ENCODE data around the gene STRBP. TPM values are rescaled to one million over a fixed set of nuclear protein-coding genes. Genes with fewer than 3 reads are reported as not detected.

STRBP gene
- total RNA-seq, 1 experiment from 2014 or later = 39.9 TPM

DNA sequence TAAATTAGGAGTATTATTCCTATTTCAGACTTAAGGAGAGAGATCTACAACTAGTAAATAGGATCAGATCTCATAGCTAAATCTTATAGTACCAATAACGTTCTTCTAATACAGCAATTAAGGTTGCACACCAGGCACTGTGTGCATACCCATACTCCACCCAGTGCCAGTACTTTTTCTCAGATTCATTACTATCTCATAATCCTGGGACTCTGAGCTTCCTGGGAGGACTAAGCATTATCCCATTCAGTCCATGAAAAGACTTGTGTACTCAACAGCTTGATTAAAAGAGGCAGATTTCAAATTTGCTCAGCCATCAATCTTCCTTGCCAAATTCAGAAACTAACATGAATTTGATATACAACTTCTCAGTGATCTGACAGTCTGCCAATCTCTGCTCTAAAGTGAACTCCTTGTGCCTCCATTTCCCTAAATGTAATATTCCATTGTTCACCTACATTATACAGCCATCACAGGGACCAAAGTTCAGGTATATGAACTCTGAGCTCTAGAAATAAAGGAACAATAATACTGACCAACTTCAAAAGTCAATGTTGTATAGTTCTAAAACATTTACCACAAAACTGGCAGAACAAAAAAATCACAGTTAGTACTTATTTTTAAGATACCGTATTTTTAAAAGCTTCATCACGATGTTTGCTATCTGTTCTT lies 7.2 kb downstream of the STRBP start:
- Histone ChIP-seq H3K79me2 (ENCODE audit: low read depth) (peaks cover 37% of the 10 kb centered on the region), H3K27me3 (ENCODE audit: insufficient read depth, low read depth) (no peaks in the 10 kb centered on the region), H3K36me3 (ENCODE audit: low read depth) (no peaks in the 10 kb centered on the region), H3K4me2 (no peak overlapping the region), H2AFZ (no peak overlapping the region), H3K9me3 (ENCODE audit: insufficient read depth, low read depth) (no peaks in the 10 kb centered on the region), H3K4me1 (replicated peaks; ENCODE audit: insufficient read depth) (peaks cover 22% of the 10 kb centered on the region), H3K27ac (no peak overlapping the region), H3F3A (ENCODE audit: insufficient read depth, low read depth) (peaks cover 13% of the 10 kb centered on the region), H3K4me3 (no peak overlapping the region), H4K20me1 (ENCODE audit: insufficient read depth) (no peaks in the 10 kb centered on the region), H3K9me2 (ENCODE audit: insufficient read depth) (no peaks in the 10 kb centered on the region; the same call in 1 of the 2 replicates)
- DNase-seq = no peak
- BruUV-seq (replicated peaks) = no TSS peak
- intact Hi-C loops (cut with micrococcal nuclease; ENCODE audit: unreplicated experiment) = no loop called here
- ChIA-PET CTCF (interaction anchor here (0.6 kb wide), 2 partner anchors 53 to 320 kb away, joined by 3 to 4 read pairs; partner anchors contain the start of gene RABGAP1), POLR2A (ENCODE audit: unreplicated experiment) (no interaction called here)
- TF ChIP-seq, protein P1, sequence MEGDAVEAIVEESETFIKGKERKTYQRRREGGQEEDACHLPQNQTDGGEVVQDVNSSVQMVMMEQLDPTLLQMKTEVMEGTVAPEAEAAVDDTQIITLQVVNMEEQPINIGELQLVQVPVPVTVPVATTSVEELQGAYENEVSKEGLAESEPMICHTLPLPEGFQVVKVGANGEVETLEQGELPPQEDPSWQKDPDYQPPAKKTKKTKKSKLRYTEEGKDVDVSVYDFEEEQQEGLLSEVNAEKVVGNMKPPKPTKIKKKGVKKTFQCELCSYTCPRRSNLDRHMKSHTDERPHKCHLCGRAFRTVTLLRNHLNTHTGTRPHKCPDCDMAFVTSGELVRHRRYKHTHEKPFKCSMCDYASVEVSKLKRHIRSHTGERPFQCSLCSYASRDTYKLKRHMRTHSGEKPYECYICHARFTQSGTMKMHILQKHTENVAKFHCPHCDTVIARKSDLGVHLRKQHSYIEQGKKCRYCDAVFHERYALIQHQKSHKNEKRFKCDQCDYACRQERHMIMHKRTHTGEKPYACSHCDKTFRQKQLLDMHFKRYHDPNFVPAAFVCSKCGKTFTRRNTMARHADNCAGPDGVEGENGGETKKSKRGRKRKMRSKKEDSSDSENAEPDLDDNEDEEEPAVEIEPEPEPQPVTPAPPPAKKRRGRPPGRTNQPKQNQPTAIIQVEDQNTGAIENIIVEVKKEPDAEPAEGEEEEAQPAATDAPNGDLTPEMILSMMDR (conservative IDR thresholded peaks at IDR 0.05) = no peak
- TF ChIP-seq EZH2 (IDR thresholded peaks at IDR 0.05; ENCODE audit: low read depth) = no peak

DNA sequence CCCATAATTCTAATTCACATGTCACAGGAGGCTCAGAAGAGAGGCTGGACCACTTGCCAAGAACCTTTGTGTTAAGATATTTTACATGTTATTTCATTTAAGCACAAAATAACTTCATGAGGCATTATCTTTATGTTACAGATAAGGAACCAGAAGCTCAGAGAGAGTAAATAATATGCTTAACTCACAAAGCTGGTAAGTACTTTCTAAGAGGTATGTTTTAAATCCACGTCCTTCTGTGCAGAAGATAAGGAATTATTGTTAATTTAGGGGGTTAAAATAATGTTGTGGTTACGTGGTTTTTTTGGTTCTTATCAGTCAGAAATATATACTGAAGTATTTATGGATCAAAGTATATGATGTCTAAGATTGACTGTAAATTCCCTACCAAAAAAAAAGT lies 8.0 kb downstream of the STRBP start:
- H3K4me2 ChIP-seq = no peak overlapping the region
- no peaks in the 10 kb centered on the region; the same call in 1 of the 2 replicates for H3K9me2 ChIP-seq (ENCODE audit: insufficient read depth)
- CTCF ChIA-PET = no interaction called here
- H3F3A ChIP-seq (ENCODE audit: insufficient read depth, low read depth) = peaks cover 13% of the 10 kb centered on the region
- no peak overlapping the region for H3K4me3 ChIP-seq
- intact Hi-C loops (cut with micrococcal nuclease; ENCODE audit: unreplicated experiment) = no loop called here
- H4K20me1 ChIP-seq (ENCODE audit: insufficient read depth) = no peaks in the 10 kb centered on the region
- no peak overlapping the region for H3K27ac ChIP-seq
- TF ChIP-seq, protein P1 (conservative IDR thresholded peaks at IDR 0.05) = no peak
- TF ChIP-seq EZH2 (IDR thresholded peaks at IDR 0.05; ENCODE audit: low read depth) = no peak
- no peak overlapping the region for H2AFZ ChIP-seq
- no peaks in the 10 kb centered on the region for H3K27me3 ChIP-seq (ENCODE audit: insufficient read depth, low read depth)
- H3K79me2 ChIP-seq (ENCODE audit: low read depth) = peaks cover 32% of the 10 kb centered on the region
- no TSS peak for BruUV-seq (replicated peaks)
- no peak for DNase-seq
- H3K4me1 ChIP-seq (replicated peaks; ENCODE audit: insufficient read depth) = peaks cover 17% of the 10 kb centered on the region
- no peaks in the 10 kb centered on the region for H3K36me3 ChIP-seq (ENCODE audit: low read depth)
- POLR2A ChIA-PET (ENCODE audit: unreplicated experiment) = no interaction called here
- no peaks in the 10 kb centered on the region for H3K9me3 ChIP-seq (ENCODE audit: insufficient read depth, low read depth)

DNA sequence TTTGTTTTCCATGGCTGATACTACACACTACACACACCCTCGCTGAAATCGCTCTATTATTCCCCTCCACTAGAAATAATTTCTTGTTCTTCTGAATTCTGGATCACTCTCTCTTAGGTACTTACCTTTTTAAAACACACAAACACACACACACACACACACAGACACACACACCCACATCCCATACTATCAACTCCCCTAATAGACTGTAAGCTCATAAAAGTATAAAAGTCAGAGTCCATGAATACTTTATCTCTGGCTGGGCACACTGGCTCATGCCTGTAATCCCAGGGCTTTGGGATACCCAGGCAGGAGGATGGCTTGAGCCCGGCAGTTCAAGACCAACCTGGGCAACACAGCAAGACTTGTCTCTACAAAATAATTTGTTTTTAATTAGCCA lies 11.1 kb downstream of the STRBP start:
- TF ChIP-seq, protein P1 (conservative IDR thresholded peaks at IDR 0.05) = no peak
- TF ChIP-seq EZH2 (IDR thresholded peaks at IDR 0.05; ENCODE audit: low read depth) = no peak
- Histone ChIP-seq H3K27ac (no peak overlapping the region), H2AFZ (no peak overlapping the region), H3K79me2 (ENCODE audit: low read depth) (peaks cover 20% of the 10 kb centered on the region), H3K4me2 (no peak overlapping the region), H3K4me1 (replicated peaks; ENCODE audit: insufficient read depth) (peaks cover 6% of the 10 kb centered on the region), H3K9me3 (ENCODE audit: insufficient read depth, low read depth) (no peaks in the 10 kb centered on the region), H4K20me1 (ENCODE audit: insufficient read depth) (no peaks in the 10 kb centered on the region), H3K27me3 (ENCODE audit: insufficient read depth, low read depth) (no peaks in the 10 kb centered on the region), H3K9me2 (ENCODE audit: insufficient read depth) (no peaks in the 10 kb centered on the region; the same call in 1 of the 2 replicates), H3K36me3 (ENCODE audit: low read depth) (no peaks in the 10 kb centered on the region), H3K4me3 (no peak overlapping the region), H3F3A (ENCODE audit: insufficient read depth, low read depth) (peaks cover 1% of the 10 kb centered on the region; the same call in 1 of the 2 replicates)
- POLR2A ChIA-PET (ENCODE audit: unreplicated experiment) = no interaction called here
- BruUV-seq (replicated peaks) = no TSS peak
- intact Hi-C loops (cut with micrococcal nuclease; ENCODE audit: unreplicated experiment) = no loop called here
- no peak for DNase-seq
- CTCF ChIA-PET = no interaction called here

Measured in PC-9 (cell line).